RWPE2 (cell line): ENCODE data around the gene TPT1.

ENCODE experiments used
- ATAC-seq: fragments of 200-7000 bp; cut with Tn5 transposase; 3 replicates; pipeline ENCODE4 v1.9.1; 2021; ENCODE audit warnings: low read depth
- DNase-seq: peaks from one replicate; pipeline ENCODE4 v3.0.0-alpha.2; 2020; ENCODE audit warnings: low spot score
- H3K27ac ChIP-seq: fragments of 450-650 bp; 2 replicates; pipeline ENCODE4 v1.5.1; 2017; ENCODE audit warnings: mild to moderate bottlenecking; ENCODE audit not compliant: poor library complexity, severe bottlenecking
- H3K27me3 ChIP-seq: fragments of 250-450 bp; sonication (Bioruptor Pico); 2 replicates; pipeline ENCODE4 v1.5.1; 2021; ENCODE audit warnings: mild to moderate bottlenecking, moderate library complexity; ENCODE audit not compliant: insufficient read depth, poor library complexity, severe bottlenecking
- H3K36me3 ChIP-seq: fragments of 250-450 bp; sonication (Bioruptor Pico); 2 replicates; pipeline ENCODE4 v1.5.1; 2020; ENCODE audit warnings: low read depth, mild to moderate bottlenecking, moderate library complexity
- H3K4me1 ChIP-seq: fragments of 250-450 bp; sonication (Bioruptor Pico); 2 replicates; pipeline ENCODE4 v1.5.1; 2021; ENCODE audit warnings: mild to moderate bottlenecking, moderate library complexity; ENCODE audit not compliant: insufficient read depth, poor library complexity, severe bottlenecking
- H3K4me3 ChIP-seq: fragments of 250-450 bp; sonication (Bioruptor Pico); 2 replicates; pipeline ENCODE4 v1.5.1; 2021; ENCODE audit warnings: mild to moderate bottlenecking, moderate library complexity; ENCODE audit not compliant: severe bottlenecking
- H3K9me3 ChIP-seq: fragments of 250-450 bp; sonication (Bioruptor Pico); 2 replicates; pipeline ENCODE4 v1.5.1; 2021; ENCODE audit warnings: mild to moderate bottlenecking, moderate library complexity; ENCODE audit not compliant: severe bottlenecking
- CTCF ChIP-seq: fragments of 450-650 bp; IDR thresholded peaks from one replicate; pipeline ENCODE4 v1.5.1; 2017; ENCODE audit warnings: mild to moderate bottlenecking, moderate library complexity; ENCODE audit not compliant: poor library complexity, severe bottlenecking

TPT1 gene

GRCh38 chr13:45364876-45365557, 24.0 kb upstream of the TPT1 start:
- no peak for TF ChIP-seq CTCF
- no peak for DNase-seq
- no peak for ATAC-seq
- Histone ChIP-seq H3K9me3 (no peaks in the 10 kb centered on the region), H3K27ac (peak overlapping the region; percentile 91), H3K4me1 (peaks cover 49% of the 10 kb centered on the region), H3K36me3 (0 out of 2 replicates have a peak, but pooled peaks cover 6% of the 10 kb centered on the region), H3K27me3 (no peaks in the 10 kb centered on the region), H3K4me3 (no peak overlapping the region)

GRCh38 chr13:45362939-45363338, 22.0 kb upstream of the TPT1 start:
- Histone ChIP-seq H3K4me1 (peaks cover 34% of the 10 kb centered on the region), H3K27ac (peak overlapping the region; percentile 91), H3K27me3 (no peaks in the 10 kb centered on the region), H3K4me3 (no peak overlapping the region), H3K9me3 (no peaks in the 10 kb centered on the region), H3K36me3 (no peaks in the 10 kb centered on the region; the same call in 1 of the 2 replicates)
- DNase-seq (no peak), ATAC-seq (no peak)
- TF ChIP-seq CTCF: no peak

- DNase-seq: peak; percentile 77
- H3K4me1 ChIP-seq: peaks cover 22% of the 10 kb centered on the region
- TF ChIP-seq CTCF: no peak
These were observed 20.7 kb upstream of the TPT1 start for GRCh38 chr13:45361596-45362206.

GRCh38 chr13:45356966-45357672, 16.1 kb upstream of the TPT1 start:
- DNase-seq: no peak
- Histone ChIP-seq H3K36me3 (peaks cover 32% of the 10 kb centered on the region), H3K27ac (no peak overlapping the region), H3K27me3 (no peaks in the 10 kb centered on the region), H3K4me1 (peaks cover 9% of the 10 kb centered on the region), H3K4me3 (no peak overlapping the region), H3K9me3 (no peaks in the 10 kb centered on the region)
- ATAC-seq: no peak
- TF ChIP-seq CTCF: no peak

More at GRCh38 chr13:45361596-45362206, 20.7 kb upstream of the TPT1 start:
- H3K36me3 ChIP-seq: peaks cover 7% of the 10 kb centered on the region
- ATAC-seq: peak; percentile 96
- no peaks in the 10 kb centered on the region for H3K27me3 ChIP-seq
- H3K27ac ChIP-seq: peak overlapping the region; percentile 47
- no peaks in the 10 kb centered on the region for H3K9me3 ChIP-seq
- H3K4me3 ChIP-seq: no peak overlapping the region
